Neural cell (in vitro differentiated cells): ENCODE results near the gene SLC17A5. TPM values are rescaled to one million over a fixed set of nuclear protein-coding genes. Genes with fewer than 3 reads are reported as not detected.

Experiments
- H2AFZ ChIP-seq: fragments of 200-600, 300-800 bp; sonication (generic), shearing (Covaris generic); 2 replicates; pipeline ENCODE4 v1.6.0; 2014; ENCODE audit warnings: low read depth, mild to moderate bottlenecking, antibody characterized with exemption, low read length, moderate library complexity
- H3F3A ChIP-seq: fragments of 200-600 bp; shearing (Covaris generic); 2 replicates; pipeline ENCODE4 v1.6.1; 2016; ENCODE audit warnings: mild to moderate bottlenecking, moderate library complexity, mixed read lengths, antibody characterized with exemption, low read length; ENCODE audit not compliant: insufficient read depth, poor library complexity, severe bottlenecking
- H3K27ac ChIP-seq: fragments of 200-600, 300-800 bp; sonication (generic), shearing (Covaris generic); 2 replicates; pipeline ENCODE4 v1.5.1; 2014; ENCODE audit warnings: mild to moderate bottlenecking, low read length, moderate library complexity
- H3K27me3 ChIP-seq: fragments of 300-800, 200-600 bp; sonication (generic), shearing (Covaris generic); 2 replicates; pipeline ENCODE4 v1.6.0; 2014; ENCODE audit warnings: mild to moderate bottlenecking, low read depth, low read length, moderate library complexity; ENCODE audit not compliant: insufficient read depth
- H3K36me3 ChIP-seq: fragments of 300-800, 200-600 bp; sonication (generic), shearing (Covaris generic); 2 replicates; pipeline ENCODE4 v1.5.1; 2014; ENCODE audit warnings: mild to moderate bottlenecking, antibody characterized with exemption, low read length, moderate library complexity; ENCODE audit not compliant: insufficient read depth
- H3K4me2 ChIP-seq: fragments of 300-800, 200-600 bp; sonication (generic), shearing (Covaris generic); 2 replicates; pipeline ENCODE4 v1.6.0; 2014; ENCODE audit warnings: mild to moderate bottlenecking, low read length
- H3K4me3 ChIP-seq: fragments of 300-800, 200-600 bp; sonication (generic), shearing (Covaris generic); 2 replicates; pipeline ENCODE4 v1.5.1; 2014; ENCODE audit warnings: mild to moderate bottlenecking, low read length, moderate library complexity
- H3K79me2 ChIP-seq: fragments of 200-600 bp; shearing (Covaris generic); replicated peaks from 2 replicates; pipeline ENCODE4 v1.6.0; 2014; ENCODE audit warnings: mild to moderate bottlenecking, low read length, moderate library complexity; ENCODE audit not compliant: insufficient read depth
- H3K9ac ChIP-seq: fragments of 300-800, 200-600 bp; sonication (generic), shearing (Covaris generic); 2 replicates; pipeline ENCODE4 v1.6.1; 2016; ENCODE audit warnings: mild to moderate bottlenecking, low read length, mixed read lengths
- H3K9me2 ChIP-seq: fragments of 200-600 bp; shearing (Covaris generic); 2 replicates; pipeline ENCODE4 v1.6.1; 2016; ENCODE audit warnings: mild to moderate bottlenecking, low read length, mixed read lengths; ENCODE audit not compliant: insufficient read depth
- H3K9me3 ChIP-seq: fragments of 200-600, 300-800 bp; sonication (generic), shearing (Covaris generic); 2 replicates; pipeline ENCODE4 v1.6.1; 2016; ENCODE audit warnings: mild to moderate bottlenecking, mixed run types, low read length, moderate library complexity, mixed read lengths
- H4K20me1 ChIP-seq: fragments of 200-600 bp; shearing (Covaris generic); 2 replicates; pipeline ENCODE4 v1.6.1; 2016; ENCODE audit warnings: mild to moderate bottlenecking, mixed run types; ENCODE audit not compliant: insufficient read depth
- EP300 ChIP-seq: fragments of 450-650 bp; conservative IDR thresholded peaks from 2 replicates; pipeline ENCODE4 v1.6.1; 2014; ENCODE audit warnings: antibody characterized with exemption, mild to moderate bottlenecking, moderate library complexity; ENCODE audit not compliant: poor library complexity, severe bottlenecking
- EZH2 ChIP-seq: fragments of 200-600, 300-800 bp; shearing (Covaris generic), sonication (generic); IDR thresholded peaks from 2 replicates; pipeline ENCODE4 v1.6.1; 2014; ENCODE audit warnings: antibody characterized with exemption, low read length, borderline replicate concordance, mild to moderate bottlenecking; ENCODE audit not compliant: insufficient read depth, poor library complexity, severe bottlenecking
- MXI1 ChIP-seq: fragments of 450-650 bp; conservative IDR thresholded peaks from 2 replicates; pipeline ENCODE4 v1.6.1; 2014; ENCODE audit warnings: antibody characterized with exemption, mild to moderate bottlenecking; ENCODE audit not compliant: poor library complexity, severe bottlenecking
- POLR2AphosphoS5 ChIP-seq: IDR thresholded peaks from 2 replicates; pipeline ENCODE4 v1.6.1; 2012
- RAD21 ChIP-seq: fragments of 450-650 bp; conservative IDR thresholded peaks from 2 replicates; pipeline ENCODE4 v1.6.1; 2014; ENCODE audit warnings: antibody characterized with exemption, mild to moderate bottlenecking, moderate library complexity
- SMC3 ChIP-seq: fragments of 450-650 bp; conservative IDR thresholded peaks from 2 replicates; pipeline ENCODE4 v1.6.1; 2014; ENCODE audit warnings: antibody characterized with exemption, mild to moderate bottlenecking, moderate library complexity; ENCODE audit not compliant: poor library complexity
- TAF1 ChIP-seq: IDR thresholded peaks from 2 replicates; pipeline ENCODE4 v1.6.1; 2012; ENCODE audit warnings: low read depth
- polyA plus RNA-seq: library from polyadenylated mRNA; depleted of rRNA; stranded (reverse); fragments of >200 nt; gene quantifications from 2 replicates; pipeline ENCODE4 v1.2.3, GENCODE V29; 2014
- TF ChIP-seq, protein P1 (sequence below): fragments of 450-650 bp; IDR thresholded peaks from 2 replicates; pipeline ENCODE4 v1.5.1; 2014; ENCODE audit warnings: antibody characterized with exemption, mild to moderate bottlenecking, moderate library complexity; ENCODE audit not compliant: poor library complexity, severe bottlenecking
- TF ChIP-seq, protein P2 (sequence below): IDR thresholded peaks from 2 replicates; pipeline ENCODE4 v1.6.1; 2012; ENCODE audit warnings: borderline replicate concordance

The SLC17A5 gene
- polyA plus RNA-seq, 1 donor from 2014 or later, result 12.3 TPM

DNA sequence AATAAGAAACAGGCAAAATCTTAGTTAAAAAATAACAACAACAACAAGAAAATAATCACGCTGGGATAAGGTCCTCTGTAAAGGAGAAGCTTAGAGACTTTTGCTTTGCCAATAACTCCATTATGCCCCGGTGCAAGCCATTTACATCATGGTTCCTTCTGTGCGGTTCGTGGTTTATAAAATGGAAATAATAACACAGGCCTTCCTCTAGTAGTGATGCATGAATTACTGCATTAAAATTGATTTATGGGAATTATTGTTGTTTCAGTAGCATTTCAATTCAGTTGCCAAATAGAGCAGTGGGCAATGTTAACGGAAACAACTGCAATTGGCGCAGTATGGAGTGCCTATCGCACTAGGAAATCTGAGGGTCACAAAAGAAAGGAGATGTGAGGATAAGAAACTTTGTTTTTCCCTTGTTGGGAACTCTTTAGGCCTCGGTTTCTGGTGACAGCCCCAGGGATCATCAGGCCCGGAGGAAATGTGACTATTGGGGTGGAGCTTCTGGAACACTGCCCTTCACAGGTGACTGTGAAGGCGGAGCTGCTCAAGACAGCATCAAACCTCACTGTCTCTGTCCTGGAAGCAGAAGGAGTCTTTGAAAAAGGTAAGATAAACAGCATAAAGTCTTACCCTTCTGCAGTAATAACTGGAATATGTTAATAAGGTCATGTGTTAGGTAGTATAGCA, 43.3 kb upstream of the SLC17A5 start:
- no peaks in the 10 kb centered on the region for H4K20me1 ChIP-seq
- H3K4me2 ChIP-seq, result no peak overlapping the region
- H2AFZ ChIP-seq, result no peak overlapping the region
- no peaks in the 10 kb centered on the region for H3F3A ChIP-seq
- no peaks in the 10 kb centered on the region for H3K9me3 ChIP-seq
- H3K27me3 ChIP-seq, result peaks cover 25% of the 10 kb centered on the region
- H3K9me2 ChIP-seq, result no peaks in the 10 kb centered on the region
- no peak overlapping the region for H3K9ac ChIP-seq
- no peak overlapping the region for H3K27ac ChIP-seq
- H3K79me2 ChIP-seq, result no peaks in the 10 kb centered on the region
- TF ChIP-seq EP300 (no peak), POLR2AphosphoS5 (no peak), SMC3 (no peak), MXI1 (no peak), RAD21 (no peak), TAF1 (no peak)
- TF ChIP-seq, protein P1, sequence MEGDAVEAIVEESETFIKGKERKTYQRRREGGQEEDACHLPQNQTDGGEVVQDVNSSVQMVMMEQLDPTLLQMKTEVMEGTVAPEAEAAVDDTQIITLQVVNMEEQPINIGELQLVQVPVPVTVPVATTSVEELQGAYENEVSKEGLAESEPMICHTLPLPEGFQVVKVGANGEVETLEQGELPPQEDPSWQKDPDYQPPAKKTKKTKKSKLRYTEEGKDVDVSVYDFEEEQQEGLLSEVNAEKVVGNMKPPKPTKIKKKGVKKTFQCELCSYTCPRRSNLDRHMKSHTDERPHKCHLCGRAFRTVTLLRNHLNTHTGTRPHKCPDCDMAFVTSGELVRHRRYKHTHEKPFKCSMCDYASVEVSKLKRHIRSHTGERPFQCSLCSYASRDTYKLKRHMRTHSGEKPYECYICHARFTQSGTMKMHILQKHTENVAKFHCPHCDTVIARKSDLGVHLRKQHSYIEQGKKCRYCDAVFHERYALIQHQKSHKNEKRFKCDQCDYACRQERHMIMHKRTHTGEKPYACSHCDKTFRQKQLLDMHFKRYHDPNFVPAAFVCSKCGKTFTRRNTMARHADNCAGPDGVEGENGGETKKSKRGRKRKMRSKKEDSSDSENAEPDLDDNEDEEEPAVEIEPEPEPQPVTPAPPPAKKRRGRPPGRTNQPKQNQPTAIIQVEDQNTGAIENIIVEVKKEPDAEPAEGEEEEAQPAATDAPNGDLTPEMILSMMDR, result no peak
- TF ChIP-seq, protein P2, sequence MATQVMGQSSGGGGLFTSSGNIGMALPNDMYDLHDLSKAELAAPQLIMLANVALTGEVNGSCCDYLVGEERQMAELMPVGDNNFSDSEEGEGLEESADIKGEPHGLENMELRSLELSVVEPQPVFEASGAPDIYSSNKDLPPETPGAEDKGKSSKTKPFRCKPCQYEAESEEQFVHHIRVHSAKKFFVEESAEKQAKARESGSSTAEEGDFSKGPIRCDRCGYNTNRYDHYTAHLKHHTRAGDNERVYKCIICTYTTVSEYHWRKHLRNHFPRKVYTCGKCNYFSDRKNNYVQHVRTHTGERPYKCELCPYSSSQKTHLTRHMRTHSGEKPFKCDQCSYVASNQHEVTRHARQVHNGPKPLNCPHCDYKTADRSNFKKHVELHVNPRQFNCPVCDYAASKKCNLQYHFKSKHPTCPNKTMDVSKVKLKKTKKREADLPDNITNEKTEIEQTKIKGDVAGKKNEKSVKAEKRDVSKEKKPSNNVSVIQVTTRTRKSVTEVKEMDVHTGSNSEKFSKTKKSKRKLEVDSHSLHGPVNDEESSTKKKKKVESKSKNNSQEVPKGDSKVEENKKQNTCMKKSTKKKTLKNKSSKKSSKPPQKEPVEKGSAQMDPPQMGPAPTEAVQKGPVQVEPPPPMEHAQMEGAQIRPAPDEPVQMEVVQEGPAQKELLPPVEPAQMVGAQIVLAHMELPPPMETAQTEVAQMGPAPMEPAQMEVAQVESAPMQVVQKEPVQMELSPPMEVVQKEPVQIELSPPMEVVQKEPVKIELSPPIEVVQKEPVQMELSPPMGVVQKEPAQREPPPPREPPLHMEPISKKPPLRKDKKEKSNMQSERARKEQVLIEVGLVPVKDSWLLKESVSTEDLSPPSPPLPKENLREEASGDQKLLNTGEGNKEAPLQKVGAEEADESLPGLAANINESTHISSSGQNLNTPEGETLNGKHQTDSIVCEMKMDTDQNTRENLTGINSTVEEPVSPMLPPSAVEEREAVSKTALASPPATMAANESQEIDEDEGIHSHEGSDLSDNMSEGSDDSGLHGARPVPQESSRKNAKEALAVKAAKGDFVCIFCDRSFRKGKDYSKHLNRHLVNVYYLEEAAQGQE, result no peak
- no peaks in the 10 kb centered on the region for H3K36me3 ChIP-seq
- no peak overlapping the region for H3K4me3 ChIP-seq

DNA sequence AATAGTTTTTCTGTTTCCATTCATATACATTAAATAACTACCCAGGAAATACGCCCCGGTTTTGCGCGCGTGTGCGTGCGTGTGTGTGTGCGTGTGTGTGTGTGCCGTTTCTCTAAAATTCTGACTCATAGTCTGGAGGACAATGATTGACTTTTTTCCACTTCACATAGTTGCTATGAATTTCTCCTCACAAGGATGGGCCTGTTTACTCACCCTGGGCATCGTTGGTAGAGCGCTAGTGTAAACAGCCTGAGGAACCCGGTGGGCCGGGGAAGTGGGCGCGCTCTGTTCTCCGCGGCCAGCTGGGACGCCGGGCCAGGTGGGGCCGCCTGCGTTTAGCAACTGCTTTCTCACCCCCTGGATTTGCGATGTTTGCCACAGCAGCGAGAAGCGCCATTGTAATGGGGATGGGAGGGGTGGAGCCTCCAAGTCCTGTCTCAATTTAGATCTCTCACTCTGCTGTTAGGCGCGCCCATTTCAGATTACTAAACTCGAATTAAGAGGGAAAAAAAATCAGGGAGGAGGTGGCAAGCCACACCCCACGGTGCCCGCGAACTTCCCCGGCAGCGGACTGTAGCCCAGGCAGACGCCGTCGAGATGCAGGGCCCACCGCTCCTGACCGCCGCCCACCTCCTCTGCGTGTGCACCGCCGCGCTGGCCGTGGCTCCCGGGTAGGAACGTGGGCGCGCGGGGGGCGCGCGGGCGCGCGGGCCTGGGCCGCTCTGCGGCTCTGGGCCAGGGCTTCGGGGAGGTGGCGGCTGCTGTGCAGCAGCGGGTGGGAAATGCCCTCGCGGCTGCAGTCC, 42.0 kb upstream of the SLC17A5 start, which contains the start of gene CD109:
TSS of gene CD109 (plus strand) at position 585 of the 803 bp plus-strand sequence. CDS start at position 598, 13 bp downstream.
- H3K9ac ChIP-seq, result no peak within 1 kb of the TSS
- H3F3A ChIP-seq, result no peaks in the 10 kb centered on the region
- no peak within 1 kb of the TSS for H2AFZ ChIP-seq
- H3K36me3 ChIP-seq, result no peaks in the 10 kb centered on the region
- no peaks in the 10 kb centered on the region for H3K79me2 ChIP-seq
- H3K9me2 ChIP-seq, result no peaks in the 10 kb centered on the region
- H3K27ac ChIP-seq, result no peak within 1 kb of the TSS
- no peak within 1 kb of the TSS for H3K4me2 ChIP-seq
- H3K27me3 ChIP-seq, result peaks cover 25% of the 10 kb centered on the region
- peak within 1 kb of the TSS; percentile 57 for H3K4me3 ChIP-seq
- no peak for TF ChIP-seq EZH2
- no peak for TF ChIP-seq RAD21
- TF ChIP-seq, protein P1, result no peak
- TF ChIP-seq POLR2AphosphoS5, result no peak
- TF ChIP-seq EP300, result no peak
- TF ChIP-seq TAF1, result no peak
- TF ChIP-seq SMC3, result no peak
- TF ChIP-seq MXI1, result no peak
- TF ChIP-seq, protein P2, result no peak
- H4K20me1 ChIP-seq, result no peaks in the 10 kb centered on the region
- no peaks in the 10 kb centered on the region for H3K9me3 ChIP-seq
